GM18868 (cell line): Measurements from ENCODE around the gene MNDA.
"Not testable (repeated sequence)": the region's sequence is repeated elsewhere in the genome, so short reads cannot be mapped to it uniquely, and the experiment has no call there.

Source experiments
- ATAC-seq: cut with Tn5 transposase; IDR thresholded peaks from one replicate; pipeline ENCODE4 v1.9.1; 2021; ENCODE audit warnings: mild to moderate bottlenecking, moderate library complexity; ENCODE audit not compliant: unreplicated experiment

MNDA gene

GRCh38 chr1:158836038-158836437, 4.9 kb downstream of the MNDA start:
- ATAC-seq: no peak

- no peak for ATAC-seq
Measured at GRCh38 chr1:158838660-158839059, 7.5 kb downstream of the MNDA start.

DNA sequence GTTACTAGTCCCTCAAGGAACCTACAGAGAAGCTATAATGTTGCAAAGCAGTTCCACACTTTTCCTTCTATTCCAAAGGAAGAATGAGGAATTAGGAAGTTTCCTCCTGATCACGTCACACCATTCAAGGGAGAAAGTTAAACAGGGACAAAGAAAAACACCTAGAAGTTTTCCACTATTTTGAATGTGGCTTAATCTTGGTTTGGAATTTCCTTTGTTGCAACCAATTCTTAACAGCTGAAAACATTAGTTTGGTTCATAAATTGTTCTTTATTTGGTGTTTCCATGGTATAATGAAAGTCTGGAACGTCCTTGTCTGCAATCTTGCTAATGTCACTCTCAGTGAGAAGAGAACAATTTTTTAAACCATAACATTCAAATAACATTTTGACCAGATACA, 8.4 kb downstream of the MNDA start:
- no peak for ATAC-seq

- ATAC-seq: no peak
Measured at GRCh38 chr1:158840236-158840635, 9.1 kb downstream of the MNDA start.

GRCh38 chr1:158864595-158864994, 33.4 kb downstream of the MNDA start:
- no peak for ATAC-seq

- ATAC-seq: not testable (repeated sequence)
Measured at GRCh38 chr1:158870438-158870837, 39.3 kb downstream of the MNDA start.

GRCh38 chr1:158873141-158873540, 42.0 kb downstream of the MNDA start:
- no peak for ATAC-seq

- ATAC-seq: no peak
Measured at GRCh38 chr1:158893654-158894053, 62.5 kb downstream of the MNDA start.

- ATAC-seq: no peak
Measured at GRCh38 chr1:158898722-158899121, 67.6 kb downstream of the MNDA start.
